ENCODE results near the gene CDYL2. TPM values are rescaled to one million over a fixed set of nuclear protein-coding genes. Genes with fewer than 3 reads are reported as not detected.

Gene CDYL2
- total and polyA plus RNA-seq, 4 donors, result 1.3 to 12.6 (median 3.7) TPM

GRCh38 chr16:80825365-80825758, 21.0 kb upstream of the CDYL2 start:
- no peak overlapping the region for H3K9ac ChIP-seq (ENCODE audit: insufficient read depth in 1 of 2, low read length in 2 of 2)
- H3K9me3 ChIP-seq (ENCODE audit: control insufficient read depth in 4 of 4, insufficient read depth in 3 of 4, low read length in 3 of 4), result no peaks in the 10 kb centered on the region
- no peaks in the 10 kb centered on the region for H3K4me1 ChIP-seq (ENCODE audit: control insufficient read depth in 5 of 5, insufficient read depth in 5 of 5, low read length in 5 of 5)
- no peaks in the 10 kb centered on the region for H3K36me3 ChIP-seq (ENCODE audit: control insufficient read depth in 4 of 4, insufficient read depth in 4 of 4, low read length in 4 of 4)
- DNase-seq, result no peak
- no peak overlapping the region for H3K4me3 ChIP-seq
- no peak overlapping the region for H3K27ac ChIP-seq (ENCODE audit: low read depth in 1 of 2, low read length in 1 of 2)
- TF ChIP-seq, protein P1, sequence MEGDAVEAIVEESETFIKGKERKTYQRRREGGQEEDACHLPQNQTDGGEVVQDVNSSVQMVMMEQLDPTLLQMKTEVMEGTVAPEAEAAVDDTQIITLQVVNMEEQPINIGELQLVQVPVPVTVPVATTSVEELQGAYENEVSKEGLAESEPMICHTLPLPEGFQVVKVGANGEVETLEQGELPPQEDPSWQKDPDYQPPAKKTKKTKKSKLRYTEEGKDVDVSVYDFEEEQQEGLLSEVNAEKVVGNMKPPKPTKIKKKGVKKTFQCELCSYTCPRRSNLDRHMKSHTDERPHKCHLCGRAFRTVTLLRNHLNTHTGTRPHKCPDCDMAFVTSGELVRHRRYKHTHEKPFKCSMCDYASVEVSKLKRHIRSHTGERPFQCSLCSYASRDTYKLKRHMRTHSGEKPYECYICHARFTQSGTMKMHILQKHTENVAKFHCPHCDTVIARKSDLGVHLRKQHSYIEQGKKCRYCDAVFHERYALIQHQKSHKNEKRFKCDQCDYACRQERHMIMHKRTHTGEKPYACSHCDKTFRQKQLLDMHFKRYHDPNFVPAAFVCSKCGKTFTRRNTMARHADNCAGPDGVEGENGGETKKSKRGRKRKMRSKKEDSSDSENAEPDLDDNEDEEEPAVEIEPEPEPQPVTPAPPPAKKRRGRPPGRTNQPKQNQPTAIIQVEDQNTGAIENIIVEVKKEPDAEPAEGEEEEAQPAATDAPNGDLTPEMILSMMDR (IDR thresholded peaks at IDR 0.05; ENCODE audit: control extremely low read depth, extremely low read depth), result no peak
- H3K27me3 ChIP-seq (ENCODE audit: control insufficient read depth in 3 of 3, insufficient read depth in 3 of 3, low read length in 2 of 3), result peaks cover 0 to 6% (median 0%) of the 10 kb centered on the region in 3 donors
- WGBS, 2 donors, result 97 to 98% methylated on average over 1 of the region's 1 CpG
- no peak for ATAC-seq (ENCODE audit: insufficient read depth, low FRiP score)

DNA sequence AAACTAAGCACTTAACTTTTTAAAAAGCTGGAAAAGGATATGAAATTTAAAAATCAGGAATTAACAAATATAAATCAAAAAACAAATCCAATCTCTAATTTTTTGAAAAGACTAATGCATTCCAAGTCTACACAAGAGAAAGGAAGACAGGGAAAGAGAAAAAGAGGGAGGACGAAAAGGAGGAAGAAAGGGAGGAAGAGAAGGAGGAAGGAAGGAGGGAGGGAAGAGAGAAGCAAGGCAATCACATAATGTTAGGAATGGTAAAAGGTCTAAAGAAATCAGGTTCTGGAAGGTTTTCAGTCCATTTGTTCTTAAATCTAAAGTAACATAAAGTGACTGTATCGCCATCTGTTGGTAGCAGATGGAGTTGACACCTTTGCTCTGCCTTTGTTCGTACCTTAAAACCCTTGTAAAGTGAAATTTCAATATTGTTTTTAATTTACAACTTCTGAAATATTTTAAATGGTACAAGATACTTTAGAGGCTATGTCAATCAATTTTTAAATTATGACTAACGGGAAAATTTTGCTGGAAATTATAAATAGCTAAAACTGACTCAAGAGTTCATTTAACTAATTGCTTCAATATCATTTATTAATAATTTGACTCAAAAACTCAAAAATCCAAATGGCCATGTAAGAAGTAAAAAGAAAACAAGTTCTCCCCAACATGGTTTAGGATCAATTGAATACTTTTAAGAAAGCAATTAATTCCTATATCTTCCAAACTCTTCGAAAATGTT, 20.4 kb upstream of the CDYL2 start:
- no peak for ATAC-seq (ENCODE audit: insufficient read depth, low FRiP score)
- 27% methylated on average over 5 of the region's 5 CpGs for WGBS, 2 donors

GRCh38 chr16:80819988-80820387, 15.6 kb upstream of the CDYL2 start:
- Histone ChIP-seq H3K4me3 (no peak overlapping the region), H3K27ac (ENCODE audit: low read depth in 1 of 2, low read length in 1 of 2) (no peak overlapping the region), H3K36me3 (ENCODE audit: control insufficient read depth in 4 of 4, insufficient read depth in 4 of 4, low read length in 4 of 4) (no peaks in the 10 kb centered on the region), H3K4me1 (ENCODE audit: control insufficient read depth in 5 of 5, insufficient read depth in 5 of 5, low read length in 5 of 5) (no peaks in the 10 kb centered on the region), H3K9me3 (ENCODE audit: control insufficient read depth in 4 of 4, insufficient read depth in 3 of 4, low read length in 3 of 4) (peaks cover 0 to 3% (median 0%) of the 10 kb centered on the region in 4 donors), H3K9ac (ENCODE audit: insufficient read depth in 1 of 2, low read length in 2 of 2) (no peak overlapping the region), H3K27me3 (ENCODE audit: control insufficient read depth in 3 of 3, insufficient read depth in 3 of 3, low read length in 2 of 3) (no peaks in the 10 kb centered on the region)
- WGBS, 2 donors, result 87 to 89% methylated on average over 2 of the region's 2 CpGs
- ATAC-seq (ENCODE audit: insufficient read depth, low FRiP score), result no peak
- no peak for DNase-seq
- TF ChIP-seq, protein P1 (IDR thresholded peaks at IDR 0.05; ENCODE audit: control extremely low read depth, extremely low read depth), result no peak

More for the DNA sequence above, 20.4 kb upstream of the CDYL2 start:
- Histone ChIP-seq H3K4me1 (ENCODE audit: control insufficient read depth in 5 of 5, insufficient read depth in 5 of 5, low read length in 5 of 5) (no peaks in the 10 kb centered on the region), H3K9me3 (ENCODE audit: control insufficient read depth in 4 of 4, insufficient read depth in 3 of 4, low read length in 3 of 4) (no peaks in the 10 kb centered on the region), H3K27me3 (ENCODE audit: control insufficient read depth in 3 of 3, insufficient read depth in 3 of 3, low read length in 2 of 3) (peaks cover 0 to 1% (median 0%) of the 10 kb centered on the region in 3 donors), H3K36me3 (ENCODE audit: control insufficient read depth in 4 of 4, insufficient read depth in 4 of 4, low read length in 4 of 4) (no peaks in the 10 kb centered on the region), H3K27ac (ENCODE audit: low read depth in 1 of 2, low read length in 1 of 2) (no peak overlapping the region), H3K4me3 (no peak overlapping the region), H3K9ac (ENCODE audit: insufficient read depth in 1 of 2, low read length in 2 of 2) (no peak overlapping the region)
- DNase-seq, result peak in 2 of 3 donors; percentile 57 to 78
- TF ChIP-seq, protein P1 (IDR thresholded peaks at IDR 0.05; ENCODE audit: control extremely low read depth, extremely low read depth), result peak; percentile 47

Data from lung (tissue), 12 donors.